ENCODE results near the gene CPS1.

The CPS1 gene

DNA sequence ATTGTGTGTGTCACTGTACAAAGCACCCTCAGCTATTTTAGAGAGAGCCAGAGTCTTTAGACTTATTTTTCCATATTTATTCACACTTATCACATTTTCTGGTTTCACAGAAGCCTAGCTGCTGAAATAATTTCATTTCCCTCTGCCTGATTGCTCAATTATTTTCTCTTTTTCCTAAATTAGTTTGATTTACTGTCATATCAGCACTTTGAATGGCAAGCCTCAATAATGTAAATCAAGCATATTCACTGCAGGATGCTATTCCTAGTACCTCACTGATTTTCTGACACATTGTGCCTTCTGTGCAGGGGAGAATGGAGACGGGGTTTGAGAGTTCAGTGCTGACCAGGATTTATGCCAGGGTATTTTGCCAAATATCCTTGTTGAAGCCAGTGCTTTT lies 48.3 kb downstream of the CPS1 start:
- no peak overlapping the region for H3K4me3 ChIP-seq (ENCODE audit: low read depth, low read length)

GRCh38 chr2:210606001-210606400 lies 49.6 kb downstream of the CPS1 start:
- Histone ChIP-seq H3K9me3 (ENCODE audit: severe bottlenecking) (no peaks in the 10 kb centered on the region), H3K36me3 (no peaks in the 10 kb centered on the region), H3K27me3 (ENCODE audit: insufficient read depth, low read depth, severe bottlenecking) (no peaks in the 10 kb centered on the region), H3K27ac (no peak overlapping the region), H3K4me3 (ENCODE audit: low read depth, low read length) (no peak overlapping the region)
- TF ChIP-seq, protein P1, sequence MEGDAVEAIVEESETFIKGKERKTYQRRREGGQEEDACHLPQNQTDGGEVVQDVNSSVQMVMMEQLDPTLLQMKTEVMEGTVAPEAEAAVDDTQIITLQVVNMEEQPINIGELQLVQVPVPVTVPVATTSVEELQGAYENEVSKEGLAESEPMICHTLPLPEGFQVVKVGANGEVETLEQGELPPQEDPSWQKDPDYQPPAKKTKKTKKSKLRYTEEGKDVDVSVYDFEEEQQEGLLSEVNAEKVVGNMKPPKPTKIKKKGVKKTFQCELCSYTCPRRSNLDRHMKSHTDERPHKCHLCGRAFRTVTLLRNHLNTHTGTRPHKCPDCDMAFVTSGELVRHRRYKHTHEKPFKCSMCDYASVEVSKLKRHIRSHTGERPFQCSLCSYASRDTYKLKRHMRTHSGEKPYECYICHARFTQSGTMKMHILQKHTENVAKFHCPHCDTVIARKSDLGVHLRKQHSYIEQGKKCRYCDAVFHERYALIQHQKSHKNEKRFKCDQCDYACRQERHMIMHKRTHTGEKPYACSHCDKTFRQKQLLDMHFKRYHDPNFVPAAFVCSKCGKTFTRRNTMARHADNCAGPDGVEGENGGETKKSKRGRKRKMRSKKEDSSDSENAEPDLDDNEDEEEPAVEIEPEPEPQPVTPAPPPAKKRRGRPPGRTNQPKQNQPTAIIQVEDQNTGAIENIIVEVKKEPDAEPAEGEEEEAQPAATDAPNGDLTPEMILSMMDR (IDR thresholded peaks at IDR 0.05; ENCODE audit: low read depth, low read length), result no peak
- no peak for DNase-seq

More for the DNA sequence above, 48.3 kb downstream of the CPS1 start:
- H3K36me3 ChIP-seq, result no peaks in the 10 kb centered on the region
- TF ChIP-seq, protein P1 (IDR thresholded peaks at IDR 0.05; ENCODE audit: low read depth, low read length), result no peak
- H3K27ac ChIP-seq, result no peak overlapping the region
- H3K27me3 ChIP-seq (ENCODE audit: insufficient read depth, low read depth, severe bottlenecking), result no peaks in the 10 kb centered on the region
- H3K9me3 ChIP-seq (ENCODE audit: severe bottlenecking), result no peaks in the 10 kb centered on the region
- DNase-seq, result no peak

DNA sequence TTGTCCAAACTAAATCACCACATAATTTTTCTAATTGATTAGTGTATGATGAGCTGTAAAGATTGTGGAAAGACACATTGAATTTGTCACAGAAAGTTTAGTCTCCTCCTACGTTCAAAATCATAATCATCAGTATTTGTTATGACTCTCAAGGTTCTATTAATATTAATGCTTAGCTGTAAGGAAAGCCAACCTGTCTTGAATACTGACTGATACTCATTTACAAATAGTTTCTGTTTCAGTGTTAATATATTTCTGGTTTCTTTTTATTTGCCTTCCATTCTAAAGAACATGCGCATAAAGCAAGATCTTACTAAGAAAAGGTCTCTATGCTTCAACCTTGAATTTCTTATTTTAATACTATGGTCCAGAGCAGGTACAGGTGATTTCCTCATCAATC lies 55.1 kb downstream of the CPS1 start:
- Histone ChIP-seq H3K27me3 (ENCODE audit: insufficient read depth, low read depth, severe bottlenecking) (no peaks in the 10 kb centered on the region), H3K9me3 (ENCODE audit: severe bottlenecking) (peaks cover 2% of the 10 kb centered on the region), H3K4me3 (ENCODE audit: low read depth, low read length) (no peak overlapping the region), H3K36me3 (no peaks in the 10 kb centered on the region), H3K27ac (no peak overlapping the region)
- DNase-seq, result no peak
- TF ChIP-seq, protein P1 (IDR thresholded peaks at IDR 0.05; ENCODE audit: low read depth, low read length), result no peak

DNA sequence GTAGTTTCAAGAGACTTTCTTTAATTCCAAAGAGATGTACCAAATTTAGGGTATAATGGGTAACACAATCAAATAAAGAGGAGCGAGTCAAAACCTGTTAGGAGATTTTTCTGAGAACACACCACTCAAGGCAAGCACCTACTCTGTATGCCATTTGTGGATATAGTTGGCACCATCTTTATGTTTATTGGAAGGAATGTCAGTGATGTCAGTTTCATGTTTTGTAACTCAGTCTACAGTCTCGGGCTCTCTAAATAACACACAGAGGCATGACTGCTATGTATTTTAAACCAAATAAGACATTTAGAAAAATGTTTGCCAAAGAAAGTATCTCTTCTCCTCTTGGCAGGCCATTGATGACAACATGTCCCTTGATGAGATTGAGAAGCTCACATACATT lies 59.7 kb downstream of the CPS1 start:
- Histone ChIP-seq H3K27ac (no peak overlapping the region), H3K27me3 (ENCODE audit: insufficient read depth, low read depth, severe bottlenecking) (no peaks in the 10 kb centered on the region), H3K9me3 (ENCODE audit: severe bottlenecking) (peaks cover 2% of the 10 kb centered on the region), H3K4me3 (ENCODE audit: low read depth, low read length) (no peak overlapping the region), H3K36me3 (no peaks in the 10 kb centered on the region)
- DNase-seq, result no peak
- TF ChIP-seq, protein P1 (IDR thresholded peaks at IDR 0.05; ENCODE audit: low read depth, low read length), result no peak

- Histone ChIP-seq H3K4me3 (ENCODE audit: low read depth, low read length) (no peak overlapping the region), H3K27me3 (ENCODE audit: insufficient read depth, low read depth, severe bottlenecking) (no peaks in the 10 kb centered on the region), H3K9me3 (ENCODE audit: severe bottlenecking) (peaks cover 2% of the 10 kb centered on the region), H3K27ac (no peak overlapping the region), H3K36me3 (no peaks in the 10 kb centered on the region)
- TF ChIP-seq, protein P1 (IDR thresholded peaks at IDR 0.05; ENCODE audit: low read depth, low read length), result no peak
- DNase-seq, result no peak
Observed at GRCh38 chr2:210617318-210617717, 60.9 kb downstream of the CPS1 start.

DNA sequence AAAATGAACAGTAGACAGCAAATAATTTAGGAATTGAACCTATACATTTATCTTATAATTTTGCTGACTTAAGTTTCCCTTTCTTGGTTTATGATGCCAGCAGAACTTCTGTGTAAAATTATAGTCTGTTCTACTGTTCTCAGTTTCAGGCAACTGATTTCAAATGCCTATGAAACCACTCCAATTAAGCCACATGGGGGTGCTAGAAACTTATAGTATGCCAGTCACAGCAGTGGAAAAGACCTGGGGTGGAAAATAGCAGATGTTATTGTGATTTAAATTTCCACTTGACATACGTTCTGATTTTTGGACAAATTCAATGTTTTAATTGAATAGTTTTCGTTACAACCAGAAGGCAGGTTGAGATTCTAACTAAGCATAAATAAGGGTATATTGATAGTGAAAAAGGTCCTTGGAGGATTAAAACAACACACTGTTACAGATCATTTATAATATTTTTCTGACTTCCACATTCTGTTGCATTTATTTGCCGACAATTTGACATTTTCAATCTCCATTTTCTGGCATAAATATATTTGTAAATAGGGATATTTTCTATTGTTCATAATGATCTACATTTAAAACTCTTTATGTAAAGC lies 61.4 kb downstream of the CPS1 start:
- Histone ChIP-seq H3K36me3 (no peaks in the 10 kb centered on the region), H3K9me3 (ENCODE audit: severe bottlenecking) (peaks cover 2% of the 10 kb centered on the region), H3K27ac (no peak overlapping the region), H3K27me3 (ENCODE audit: insufficient read depth, low read depth, severe bottlenecking) (no peaks in the 10 kb centered on the region), H3K4me3 (ENCODE audit: low read depth, low read length) (no peak overlapping the region)
- DNase-seq, result peak; percentile 48
- TF ChIP-seq, protein P1 (IDR thresholded peaks at IDR 0.05; ENCODE audit: low read depth, low read length), result peak; percentile 40

Measured in WERI-Rb-1 (cell line).